HepG2 (cell line): ENCODE measurements around the gene TRAPPC12. TPM values are rescaled to one million over a fixed set of nuclear protein-coding genes. Genes with fewer than 3 reads are reported as not detected.

Experiments
- ARID3A ChIP-seq: IDR thresholded peaks from 2 replicates; pipeline ENCODE4 v1.6.1; 2012; ENCODE audit warnings: low read depth, low read length, improper control_type of control experiment
- BATF2 ChIP-seq: sonication (generic); formaldehyde crosslinking; IDR thresholded peaks from 2 replicates; pipeline ENCODE4 v1.8.0; 2022; ENCODE audit warnings: mild to moderate bottlenecking, missing genetic modification reagents, moderate library complexity
- CCDC6 ChIP-seq: sonication (generic); formaldehyde crosslinking; IDR thresholded peaks from 2 replicates; pipeline ENCODE4 v1.8.1; 2022; ENCODE audit warnings: mild to moderate bottlenecking, missing genetic modification reagents, moderate library complexity
- CENPT ChIP-seq: sonication (generic); formaldehyde crosslinking; IDR thresholded peaks from 2 replicates; pipeline ENCODE4 v1.8.0; 2022; ENCODE audit warnings: low read depth, mild to moderate bottlenecking, moderate library complexity, missing genetic modification reagents
- ETV5 ChIP-seq: IDR thresholded peaks from 2 replicates; pipeline ENCODE4 v1.6.1; 2018; ENCODE audit warnings: missing biosample characterization, missing genetic modification reagents, inconsistent platforms, borderline replicate concordance
- FOXJ3 ChIP-seq: sonication (generic); formaldehyde crosslinking; IDR thresholded peaks from 2 replicates; pipeline ENCODE4 v1.4.0; 2020; ENCODE audit warnings: missing genetic modification reagents, mild to moderate bottlenecking, borderline replicate concordance
- GATA4 ChIP-seq: sonication (generic); IDR thresholded peaks from 2 replicates; pipeline ENCODE4 v1.6.1; 2016; ENCODE audit warnings: antibody characterized with exemption, low read depth, borderline replicate concordance
- GATAD1 ChIP-seq: IDR thresholded peaks from 2 replicates; pipeline ENCODE4 v1.6.1; 2016; ENCODE audit warnings: missing genetic modification reagents, missing compliant biosample characterization
- HCFC1 ChIP-seq: fragments of 150-350 bp; IDR thresholded peaks from 2 replicates; pipeline ENCODE4 v1.6.1; 2014; ENCODE audit warnings: low read depth, low read length
- HMGA1 ChIP-seq: sonication (generic); formaldehyde crosslinking; conservative IDR thresholded peaks from 2 replicates; pipeline ENCODE4 v1.4.0; 2020; ENCODE audit warnings: missing genetic modification reagents
- HOXA9 ChIP-seq: sonication (generic); formaldehyde crosslinking; IDR thresholded peaks from 2 replicates; pipeline ENCODE4 v1.8.1; 2022; ENCODE audit warnings: missing genetic modification reagents, mild to moderate bottlenecking, moderate library complexity, borderline replicate concordance
- KLF16 ChIP-seq, 2 experiments: sonication (generic) in 1 of 2; formaldehyde crosslinking in 1 of 2; IDR thresholded peaks; 2 replicates each; pipeline versions ENCODE4 v1.6.1 to v1.8.0; 2016 to 2023; ENCODE audit warnings: missing genetic modification reagents in 2 of 2, missing compliant biosample characterization in 1 of 2
- REL ChIP-seq: sonication (generic); formaldehyde crosslinking; conservative IDR thresholded peaks from 2 replicates; pipeline ENCODE4 v1.8.0; 2022; ENCODE audit warnings: mild to moderate bottlenecking, missing genetic modification reagents, moderate library complexity
- SOX5 ChIP-seq: IDR thresholded peaks from 2 replicates; pipeline ENCODE4 v1.6.1; 2016; ENCODE audit warnings: borderline replicate concordance
- TAF15 ChIP-seq: fragments of 200-400 bp; formaldehyde crosslinking; IDR thresholded peaks from one replicate; pipeline ENCODE4 v1.6.1; 2018; ENCODE audit warnings: mild to moderate bottlenecking, low read depth, low read length; ENCODE audit not compliant: poor library complexity, severe bottlenecking
- TCF12 ChIP-seq, 2 experiments: fragments of 450-650 bp in 1 of 2; sonication (generic) in 1 of 2; formaldehyde crosslinking in 1 of 2; IDR thresholded peaks; 2 replicates each; pipeline versions ENCODE4 v1.6.1 to v1.8.0; 2017 to 2022; ENCODE audit warnings: antibody characterized with exemption in 1 of 2, mild to moderate bottlenecking in 1 of 2, missing genetic modification reagents in 1 of 2, moderate library complexity in 1 of 2
- ZBTB10 ChIP-seq: sonication (generic); formaldehyde crosslinking; IDR thresholded peaks from 2 replicates; pipeline ENCODE4 v1.4.0; 2020; ENCODE audit warnings: missing genetic modification reagents, borderline replicate concordance
- ZBTB26 ChIP-seq: IDR thresholded peaks from 2 replicates; pipeline ENCODE4 v1.6.1; 2016; ENCODE audit warnings: missing compliant biosample characterization, missing genetic modification reagents, borderline replicate concordance
- ZNF136 ChIP-seq: sonication (generic); formaldehyde crosslinking; IDR thresholded peaks from 2 replicates; pipeline ENCODE4 v1.8.1; 2022; ENCODE audit warnings: low read depth, mild to moderate bottlenecking, moderate library complexity, missing genetic modification reagents
- ZNF205 ChIP-seq: IDR thresholded peaks from 2 replicates; pipeline ENCODE4 v1.6.1; 2018; ENCODE audit warnings: missing biosample characterization, missing genetic modification reagents
- ZNF510 ChIP-seq: sonication (generic); formaldehyde crosslinking; IDR thresholded peaks from 2 replicates; pipeline ENCODE4 v1.4.0; 2020; ENCODE audit warnings: low read depth, mild to moderate bottlenecking, missing genetic modification reagents
- ZNF75D ChIP-seq: sonication (generic); formaldehyde crosslinking; IDR thresholded peaks from 2 replicates; pipeline ENCODE4 v1.8.1; 2023; ENCODE audit warnings: missing genetic modification reagents, mild to moderate bottlenecking, borderline replicate concordance
- polyA plus RNA-seq, 8 experiments: library from polyadenylated mRNA; depleted of rRNA in 3 of 8; stranded (reverse) in 7 of 8; unstranded in 1 of 8; fragments of >200 nt; fragmentation: Illumina TruSeq in 4 of 8; extraction: Trizol in 4 of 8; gene quantifications; 2 replicates each; pipeline versions ENCODE4 v1.2.1 to v1.2.3, GENCODE V29; 2011 to 2016; ENCODE audit warnings: low read depth in 4 of 8, missing spikeins in 1 of 8, mixed read lengths in 1 of 8; ENCODE audit not compliant: insufficient read depth in 1 of 8
- total RNA-seq, 5 experiments: library from RNA; depleted of rRNA; stranded (reverse); fragments of >200 nt; fragmentation: Illumina TruSeq; extraction: Trizol; gene quantifications; 2 replicates each; pipeline ENCODE4 v1.2.3, GENCODE V29; 2016; ENCODE audit warnings: low read depth in 1 of 5

Gene TRAPPC12
- total and polyA plus RNA-seq, 2 of the 13 experiments (the other 11 are each of a cell fraction or from before 2014, with no cell fraction given): 46.4 to 97.7 TPM

- TF ChIP-seq BATF2 (CRISPR knock-in tag): no peak; the same call in 1 of the 2 replicates
- peak; percentile 59 to 96; a peak in 2 of 4 replicates for TF ChIP-seq KLF16 (CRISPR knock-in tag; IDR thresholded peaks at IDR 0.05)
- no peak for TF ChIP-seq HMGA1
- peak; percentile 28; the same call in 1 of the 2 replicates for TF ChIP-seq HOXA9 (CRISPR knock-in tag)
- peak; percentile 18; the same call in 1 of the 2 replicates for TF ChIP-seq ZBTB10 (CRISPR knock-in tag)
- peak; percentile 72; the same call in 1 of the 2 replicates for TF ChIP-seq SOX5 (CRISPR knock-in tag)
- no peak; the same call in 1 of the 2 replicates for TF ChIP-seq CCDC6 (CRISPR knock-in tag)
- peak; percentile 62; the same call in 1 of the 2 replicates for TF ChIP-seq CENPT (CRISPR knock-in tag)
- peak; percentile 98 for TF ChIP-seq GATAD1 (CRISPR knock-in tag)
- TF ChIP-seq FOXJ3: peak; percentile 35; the same call in 1 of the 2 replicates
- peak; percentile 81; the same call in 1 of the 2 replicates for TF ChIP-seq ETV5 (CRISPR knock-in tag)
- peak; percentile 25 for TF ChIP-seq TAF15
- TF ChIP-seq ARID3A: peak; percentile 69
- peak; percentile 64; the same call in 1 of the 2 replicates for TF ChIP-seq ZBTB26 (CRISPR knock-in tag)
- no peak for TF ChIP-seq TCF12 (IDR thresholded peaks at IDR 0.05)
- TF ChIP-seq TCF12 (CRISPR knock-in tag; IDR thresholded peaks at IDR 0.05): no peak
- TF ChIP-seq ZNF205: peak; percentile 77
- TF ChIP-seq REL (CRISPR knock-in tag): peak; percentile 92; the same call in 1 of the 2 replicates
- TF ChIP-seq GATA4: 0 out of 2 replicates have a peak, but pooled peaks have one; percentile 36
- TF ChIP-seq HCFC1: peak; percentile 70
- TF ChIP-seq ZNF75D (CRISPR knock-in tag): no peak
- TF ChIP-seq ZNF136 (CRISPR knock-in tag): peak; percentile 68; the same call in 1 of the 2 replicates
- TF ChIP-seq ZNF510: peak; percentile 94; the same call in 1 of the 2 replicates
Measured at GRCh38 chr2:3377612-3378432, 1.7 kb upstream of the TRAPPC12 start, which contains the start of gene EIPR1 (continued).
